Tibial nerve (tissue), 4 donors: Measurements from ENCODE around the gene ZNF746. TPM values are rescaled to one million over a fixed set of nuclear protein-coding genes. Genes with fewer than 3 reads are reported as not detected.

ENCODE experiments used
- DNase-seq, 2 donors: peaks; one replicate each; pipeline ENCODE4 v3.0.0-alpha.2; 2019; ENCODE audit warnings: low spot score in 2 of 2
- H3K27ac ChIP-seq, 4 donors: fragments of 200-600 bp; sonication (generic) in 3 of 4; one replicate each; pipeline ENCODE4 v1.5.1; 2017 to 2019; ENCODE audit warnings: mild to moderate bottlenecking in 1 of 4
- H3K27me3 ChIP-seq, 2 donors: fragments of 200-600 bp; sonication (generic) in 1 of 2; one replicate each; pipeline versions ENCODE4 v1.5.1 to v1.6.0; 2017 to 2019
- H3K36me3 ChIP-seq, 3 donors: fragments of 200-600 bp; sonication (generic); one replicate each; pipeline ENCODE4 v1.5.1; 2018 to 2019
- H3K4me1 ChIP-seq, 4 donors: fragments of 200-600 bp; sonication (generic) in 3 of 4; one replicate each; pipeline ENCODE4 v1.5.1; 2017 to 2019
- H3K4me3 ChIP-seq, 4 donors: fragments of 200-600 bp; sonication (generic) in 3 of 4; one replicate each; pipeline ENCODE4 v1.5.1; 2017 to 2019; ENCODE audit warnings: mild to moderate bottlenecking in 1 of 4, moderate library complexity in 1 of 4
- H3K9me3 ChIP-seq, 4 donors: fragments of 200-600 bp; sonication (generic) in 3 of 4; one replicate each; pipeline ENCODE4 v1.5.1; 2017 to 2019
- CTCF ChIP-seq, 5 experiments: fragments of 200-600 bp in 3 of 5; fragments of 450-650 bp in 2 of 5; sonication (generic) in 3 of 5; IDR thresholded peaks; one replicate each; pipeline ENCODE4 v1.5.1; 2016 to 2019; ENCODE audit warnings: antibody characterized with exemption in 5 of 5, mild to moderate bottlenecking in 3 of 5, moderate library complexity in 2 of 5
- EP300 ChIP-seq, 2 donors: sonication (generic); formaldehyde crosslinking; IDR thresholded peaks; one replicate each; pipeline ENCODE4 v1.6.1; 2017; ENCODE audit warnings: antibody characterized with exemption in 2 of 2, mild to moderate bottlenecking in 1 of 2
- POLR2A ChIP-seq, 2 donors: fragments of 450-650 bp; IDR thresholded peaks; one replicate each; pipeline ENCODE4 v1.6.1; 2017; ENCODE audit warnings: antibody characterized with exemption in 2 of 2, mild to moderate bottlenecking in 2 of 2, moderate library complexity in 2 of 2
- WGBS, 2 donors: methylation state at CpG; one replicate each; pipeline ENCODE4 v1.1.5; 2018; 5-methylcytosine and 5-hydroxymethylcytosine counted together
- total RNA-seq, 4 donors: library from RNA; depleted of rRNA; stranded (reverse); fragments of >200 nt; gene quantifications; one replicate each; pipeline ENCODE4 v1.1.0, GENCODE V29; 2016

Gene ZNF746
- total RNA-seq, 4 donors from 2014 or later: 28.4 to 43.2 (median 32.9) TPM

- Histone ChIP-seq H3K4me1 (no peaks in the 10 kb centered on the region), H3K36me3 (peaks cover 3 to 77% (median 18%) of the 10 kb centered on the region in 3 donors), H3K27me3 (no peaks in the 10 kb centered on the region), H3K27ac (no peak overlapping the region), H3K9me3 (no peaks in the 10 kb centered on the region), H3K4me3 (no peak overlapping the region)
- WGBS, 2 donors: 94 to 96% methylated on average over 15 of the region's 15 CpGs
- DNase-seq: no peak
- TF ChIP-seq EP300 (IDR thresholded peaks at IDR 0.05) (no peak), CTCF (IDR thresholded peaks at IDR 0.05) (no peak)
Measured at GRCh38 chr7:149436358-149436757, 61.3 kb downstream of the ZNF746 start.

GRCh38 chr7:149433124-149433523, 64.5 kb downstream of the ZNF746 start:
- H3K36me3 ChIP-seq: peaks cover 3 to 80% (median 18%) of the 10 kb centered on the region in 3 donors
- H3K4me1 ChIP-seq: no peaks in the 10 kb centered on the region

GRCh38 chr7:149432121-149432691, 65.4 kb downstream of the ZNF746 start:
- Histone ChIP-seq H3K27ac (no peak overlapping the region), H3K36me3 (peaks cover 3 to 74% (median 18%) of the 10 kb centered on the region in 3 donors), H3K9me3 (no peaks in the 10 kb centered on the region), H3K4me1 (no peaks in the 10 kb centered on the region), H3K4me3 (no peak overlapping the region), H3K27me3 (no peaks in the 10 kb centered on the region)
- DNase-seq: no peak
- no peak for TF ChIP-seq EP300 (IDR thresholded peaks at IDR 0.05)
- TF ChIP-seq POLR2A (IDR thresholded peaks at IDR 0.05): no peak
- no peak for TF ChIP-seq CTCF (IDR thresholded peaks at IDR 0.05)
- WGBS, 2 donors: 95 to 96% methylated on average over 53 of the region's 53 CpGs

More at GRCh38 chr7:149433124-149433523, 64.5 kb downstream of the ZNF746 start:
- Histone ChIP-seq H3K27me3 (no peaks in the 10 kb centered on the region), H3K27ac (no peak overlapping the region), H3K4me3 (no peak overlapping the region), H3K9me3 (no peaks in the 10 kb centered on the region)
- 90 to 96% methylated on average over 8 of the region's 8 CpGs for WGBS, 2 donors
- DNase-seq: no peak
- TF ChIP-seq CTCF (IDR thresholded peaks at IDR 0.05): no peak
- TF ChIP-seq POLR2A (IDR thresholded peaks at IDR 0.05): no peak
- TF ChIP-seq EP300 (IDR thresholded peaks at IDR 0.05): no peak

GRCh38 chr7:149431486-149432120, 66.0 kb downstream of the ZNF746 start:
- H3K9me3 ChIP-seq: no peaks in the 10 kb centered on the region
- 91 to 92% methylated on average over 58 to 61 of the region's 66 CpGs for WGBS, 2 donors
- DNase-seq: no peak
- TF ChIP-seq EP300 (IDR thresholded peaks at IDR 0.05) (no peak), POLR2A (IDR thresholded peaks at IDR 0.05) (no peak), CTCF (IDR thresholded peaks at IDR 0.05) (no peak)
- peaks cover 3 to 68% (median 18%) of the 10 kb centered on the region in 3 donors for H3K36me3 ChIP-seq
- H3K27ac ChIP-seq: no peak overlapping the region
- H3K27me3 ChIP-seq: no peaks in the 10 kb centered on the region
- no peaks in the 10 kb centered on the region for H3K4me1 ChIP-seq
- H3K4me3 ChIP-seq: no peak overlapping the region

- TF ChIP-seq CTCF (IDR thresholded peaks at IDR 0.05) (no peak), EP300 (IDR thresholded peaks at IDR 0.05) (no peak)
- Histone ChIP-seq H3K4me1 (no peaks in the 10 kb centered on the region), H3K9me3 (no peaks in the 10 kb centered on the region), H3K27ac (no peak overlapping the region), H3K27me3 (no peaks in the 10 kb centered on the region), H3K4me3 (no peak overlapping the region), H3K36me3 (peaks cover 3 to 59% (median 11%) of the 10 kb centered on the region in 3 donors)
- WGBS, 2 donors: 87 to 91% methylated on average over 4 of the region's 4 CpGs
- DNase-seq: no peak
Measured at GRCh38 chr7:149430192-149430591, 67.4 kb downstream of the ZNF746 start.
